Stomach (tissue), 9 donors: Measurements from ENCODE around the gene FMO5. TPM values are rescaled to one million over a fixed set of nuclear protein-coding genes. Genes with fewer than 3 reads are reported as not detected.

ENCODE experiments used
- DNase-seq, 2 donors: peaks; one replicate each; pipeline versions ENCODE4 v3.0.0 to v3.0.0-alpha.2; 2013 to 2019
- H3K27ac ChIP-seq, 5 donors: fragments of 200-600 bp in 4 of 5; sonication (generic) in 4 of 5; one replicate each; pipeline ENCODE4 v1.5.1; 2013 to 2019; ENCODE audit warnings: mild to moderate bottlenecking in 1 of 5, moderate library complexity in 1 of 5
- H3K27me3 ChIP-seq, 3 donors: fragments of 200-600 bp; sonication (generic); one replicate each; pipeline ENCODE4 v1.5.1; 2017 to 2019; ENCODE audit warnings: mixed run types in 1 of 3
- H3K36me3 ChIP-seq, 4 donors: fragments of 200-600 bp; sonication (generic); 1 replicate in 3 of 4; 2 replicates in 1 of 4; pipeline ENCODE4 v1.5.1; 2016 to 2019
- H3K4me1 ChIP-seq, 4 donors: fragments of 200-600 bp; sonication (generic); one replicate each; pipeline ENCODE4 v1.5.1; 2016 to 2019
- H3K4me3 ChIP-seq, 4 donors: fragments of 200-600 bp; sonication (generic) in 3 of 4; one replicate each; pipeline ENCODE4 v1.5.1; 2016 to 2019; ENCODE audit warnings: mild to moderate bottlenecking in 1 of 4
- H3K9me3 ChIP-seq, 4 donors: fragments of 200-600 bp; sonication (generic); one replicate each; pipeline ENCODE4 v1.5.1; 2016 to 2019
- CTCF ChIP-seq, 7 experiments: fragments of 450-650 bp in 4 of 7; fragments of 200-600 bp in 3 of 7; sonication (generic) in 3 of 7; IDR thresholded peaks; one replicate each; pipeline ENCODE4 v1.5.1; 2016 to 2019; ENCODE audit warnings: antibody characterized with exemption in 7 of 7, control low read depth in 2 of 7, mild to moderate bottlenecking in 1 of 7
- EP300 ChIP-seq: sonication (generic); formaldehyde crosslinking; IDR thresholded peaks from one replicate; pipeline ENCODE4 v1.6.1; 2017; ENCODE audit warnings: antibody characterized with exemption
- POLR2A ChIP-seq, 4 donors: fragments of 450-650 bp; IDR thresholded peaks; one replicate each; pipeline ENCODE4 v1.6.1; 2016; ENCODE audit warnings: antibody characterized with exemption in 4 of 4, control low read depth in 2 of 4, mild to moderate bottlenecking in 1 of 4, moderate library complexity in 1 of 4
- POLR2AphosphoS5 ChIP-seq, 3 donors: sonication (generic); formaldehyde crosslinking; IDR thresholded peaks; one replicate each; pipeline ENCODE4 v1.6.1; 2016; ENCODE audit warnings: antibody characterized with exemption in 3 of 3
- WGBS, 5 donors: extraction: QIAGEN DNeasy Blood & Tissue Kit in 3 of 5; methylation state at CpG; one replicate each; pipeline versions ENCODE4 v1.1.5 to v1.1.7; 2013 to 2018; 5-methylcytosine and 5-hydroxymethylcytosine counted together
- intact Hi-C: fragments of 100-400 bp; cut with DNase I; formaldehyde crosslinking; loops from one replicate; pipeline ENCODE4 v1.15.1; 2023; ENCODE audit warnings: low total_unique reads
- polyA plus RNA-seq, 3 donors: library from polyadenylated mRNA; stranded (reverse); fragments of 200-250 nt; gene quantifications; one replicate each; pipeline ENCODE4 v1.2.3, GENCODE V29; 2013
- total RNA-seq, 5 donors: library from RNA; depleted of rRNA; stranded (reverse); fragments of >200 nt; gene quantifications; one replicate each; pipeline versions ENCODE4 v1.1.0 to v1.2.3, GENCODE V29; 2014 to 2016
- donor health status: healthy with polysubstance abuse.
- donor health status: Bipolar disorder and iron deficiency.
- donor health status: healthy.

FMO5 gene
- total and polyA plus RNA-seq, 8 donors: 11.3 to 201 (median 83.6) TPM

- H3K27ac ChIP-seq: no peak overlapping the region
- DNase-seq: no peak
- TF ChIP-seq CTCF (IDR thresholded peaks at IDR 0.05) (no peak), POLR2AphosphoS5 (IDR thresholded peaks at IDR 0.05) (no peak), POLR2A (IDR thresholded peaks at IDR 0.05) (no peak), EP300 (no peak)
- no peak overlapping the region for H3K4me3 ChIP-seq
- intact Hi-C loops: no loop called here
- no peaks in the 10 kb centered on the region for H3K27me3 ChIP-seq
- H3K9me3 ChIP-seq: no peaks in the 10 kb centered on the region
- H3K36me3 ChIP-seq: peaks cover 3 to 68% (median 34%) of the 10 kb centered on the region in 4 donors
- H3K4me1 ChIP-seq: peaks cover 0 to 57% (median 31%) of the 10 kb centered on the region in 4 donors
Observed at GRCh38 chr1:147213271-147213670, 11.9 kb downstream of the FMO5 start.

- DNase-seq: no peak
- Histone ChIP-seq H3K4me1 (peaks cover 0 to 57% (median 31%) of the 10 kb centered on the region in 4 donors), H3K27ac (no peak overlapping the region), H3K9me3 (no peaks in the 10 kb centered on the region), H3K27me3 (no peaks in the 10 kb centered on the region), H3K36me3 (peaks cover 3 to 77% (median 50%) of the 10 kb centered on the region in 4 donors), H3K4me3 (no peak overlapping the region)
- TF ChIP-seq EP300: no peak
- TF ChIP-seq CTCF (IDR thresholded peaks at IDR 0.05): no peak
- TF ChIP-seq POLR2AphosphoS5 (IDR thresholded peaks at IDR 0.05): no peak
- no peak for TF ChIP-seq POLR2A (IDR thresholded peaks at IDR 0.05)
- 29 to 64% (median 59%) methylated on average over 2 of the region's 2 CpGs for WGBS, 5 donors
- intact Hi-C loops: no loop called here
Observed at GRCh38 chr1:147211577-147211976, 13.6 kb downstream of the FMO5 start.

- TF ChIP-seq POLR2A (IDR thresholded peaks at IDR 0.05) (no peak), EP300 (no peak), CTCF (IDR thresholded peaks at IDR 0.05) (no peak), POLR2AphosphoS5 (IDR thresholded peaks at IDR 0.05) (no peak)
- H3K4me3 ChIP-seq: no peak overlapping the region
- DNase-seq: no peak
- peaks cover 0 to 57% (median 29%) of the 10 kb centered on the region in 4 donors for H3K4me1 ChIP-seq
- H3K36me3 ChIP-seq: peaks cover 3 to 76% (median 53%) of the 10 kb centered on the region in 4 donors
- H3K9me3 ChIP-seq: no peaks in the 10 kb centered on the region
- WGBS, 5 donors: 33 to 56% (median 45%) methylated on average over 2 of the region's 2 CpGs
- intact Hi-C loops: no loop called here
- no peaks in the 10 kb centered on the region for H3K27me3 ChIP-seq
- no peak overlapping the region for H3K27ac ChIP-seq
Observed at GRCh38 chr1:147210987-147211386, 14.2 kb downstream of the FMO5 start.

- H3K36me3 ChIP-seq: peaks cover 3 to 77% (median 53%) of the 10 kb centered on the region in 4 donors
- 35 to 58% (median 42%) methylated on average over 3 of the region's 3 CpGs for WGBS, 5 donors
- H3K27me3 ChIP-seq: no peaks in the 10 kb centered on the region
- H3K4me1 ChIP-seq: peaks cover 0 to 55% (median 25%) of the 10 kb centered on the region in 4 donors
- TF ChIP-seq POLR2A (IDR thresholded peaks at IDR 0.05) (no peak), CTCF (IDR thresholded peaks at IDR 0.05) (no peak), EP300 (no peak), POLR2AphosphoS5 (IDR thresholded peaks at IDR 0.05) (no peak)
- H3K9me3 ChIP-seq: no peaks in the 10 kb centered on the region
- intact Hi-C loops: no loop called here
- H3K27ac ChIP-seq: peak overlapping the region in 1 of 5 donors; percentile 4
- no peak overlapping the region for H3K4me3 ChIP-seq
- no peak for DNase-seq
Observed at GRCh38 chr1:147209825-147210821, 15.0 kb downstream of the FMO5 start.
